Chondrocyte (in vitro differentiated cells): ENCODE data around the gene TNS2. TPM values are rescaled to one million over a fixed set of nuclear protein-coding genes. Genes with fewer than 3 reads are reported as not detected.

ENCODE experiments used
- DNase-seq: peaks from one replicate; pipeline ENCODE4 v3.0.0; 2021; ENCODE audit warnings: mixed read lengths, low spot score
- H3K27ac Mint-ChIP-seq: one replicate; pipeline ENCODE4 v1.8.0; 2021; ENCODE audit warnings: mild to moderate bottlenecking, moderate library complexity, mixed read lengths; ENCODE audit not compliant: unreplicated experiment
- H3K27me3 Mint-ChIP-seq: 2 replicates; pipeline ENCODE4 v1.8.0; 2021; ENCODE audit warnings: low read depth, mixed read lengths
- H3K36me3 Mint-ChIP-seq: 2 replicates; pipeline ENCODE4 v1.8.0; 2021; ENCODE audit warnings: low read depth, mixed read lengths
- H3K4me1 Mint-ChIP-seq: 2 replicates; pipeline ENCODE4 v1.8.0; 2021; ENCODE audit warnings: low read depth, mild to moderate bottlenecking, mixed read lengths
- H3K4me3 Mint-ChIP-seq: one replicate; pipeline ENCODE4 v1.8.0; 2021; ENCODE audit warnings: mild to moderate bottlenecking, moderate library complexity, mixed read lengths; ENCODE audit not compliant: unreplicated experiment
- H3K9me3 Mint-ChIP-seq: 2 replicates; pipeline ENCODE4 v1.8.0; 2021; ENCODE audit warnings: low read depth, mixed read lengths
- total RNA-seq: library from RNA; stranded (reverse); gene quantifications from 3 replicates; pipeline ENCODE4 v1.2.1, GENCODE V29; 2021
- TF ChIP-seq, protein P1 (sequence below): fragments of 200-600 bp; sonication (generic); IDR thresholded peaks from 2 replicates; pipeline ENCODE4 v1.5.0; 2021; ENCODE audit warnings: antibody characterized with exemption, mild to moderate bottlenecking, moderate library complexity

TNS2 gene
- total RNA-seq, 1 donor from 2014 or later = 104 TPM

DNA sequence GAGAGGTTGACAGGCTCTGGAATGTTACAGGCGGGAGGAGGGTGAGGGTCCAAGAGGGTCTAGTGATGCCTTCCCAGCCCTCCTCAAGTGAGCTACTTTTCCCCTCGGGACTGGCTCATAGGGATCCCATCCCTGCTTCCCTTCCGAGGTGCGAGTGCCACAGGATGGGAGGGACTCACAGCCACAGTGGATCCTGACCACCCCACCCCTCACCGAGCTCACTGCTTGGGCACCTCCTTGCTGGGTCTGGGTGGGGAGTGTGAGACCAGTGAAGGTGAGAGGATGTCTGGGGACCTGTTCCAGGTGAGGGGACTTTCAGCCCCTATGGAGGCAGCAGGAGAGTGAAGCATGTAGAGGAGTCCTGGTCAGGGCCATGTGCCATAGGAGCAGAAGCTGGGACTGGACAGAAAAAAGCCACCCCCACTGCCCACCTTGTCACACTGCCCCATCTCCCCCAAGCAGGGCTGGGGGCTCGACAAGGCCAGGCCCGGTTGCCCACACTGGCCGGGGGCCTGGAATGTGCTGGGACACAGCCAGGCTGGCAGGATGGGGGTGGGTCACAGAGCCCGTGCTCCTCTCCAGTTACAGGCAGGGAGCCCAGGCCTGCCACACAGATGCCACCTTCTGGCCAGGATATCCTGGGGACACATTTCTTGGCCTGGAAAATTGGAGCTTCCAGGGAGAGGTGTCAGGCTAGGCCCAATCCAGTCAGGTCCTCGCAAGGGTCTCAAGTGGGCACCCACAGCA, 1.7 kb upstream of the TNS2 start:
- Mint-ChIP-seq H3K36me3 (peaks cover 2% of the 10 kb centered on the region), H3K4me1 (peaks cover 82% of the 10 kb centered on the region), H3K9me3 (no peaks in the 10 kb centered on the region), H3K27me3 (no peaks in the 10 kb centered on the region), H3K27ac (peak overlapping the region; percentile 99), H3K4me3 (peak overlapping the region; percentile 88)
- TF ChIP-seq, protein P1, sequence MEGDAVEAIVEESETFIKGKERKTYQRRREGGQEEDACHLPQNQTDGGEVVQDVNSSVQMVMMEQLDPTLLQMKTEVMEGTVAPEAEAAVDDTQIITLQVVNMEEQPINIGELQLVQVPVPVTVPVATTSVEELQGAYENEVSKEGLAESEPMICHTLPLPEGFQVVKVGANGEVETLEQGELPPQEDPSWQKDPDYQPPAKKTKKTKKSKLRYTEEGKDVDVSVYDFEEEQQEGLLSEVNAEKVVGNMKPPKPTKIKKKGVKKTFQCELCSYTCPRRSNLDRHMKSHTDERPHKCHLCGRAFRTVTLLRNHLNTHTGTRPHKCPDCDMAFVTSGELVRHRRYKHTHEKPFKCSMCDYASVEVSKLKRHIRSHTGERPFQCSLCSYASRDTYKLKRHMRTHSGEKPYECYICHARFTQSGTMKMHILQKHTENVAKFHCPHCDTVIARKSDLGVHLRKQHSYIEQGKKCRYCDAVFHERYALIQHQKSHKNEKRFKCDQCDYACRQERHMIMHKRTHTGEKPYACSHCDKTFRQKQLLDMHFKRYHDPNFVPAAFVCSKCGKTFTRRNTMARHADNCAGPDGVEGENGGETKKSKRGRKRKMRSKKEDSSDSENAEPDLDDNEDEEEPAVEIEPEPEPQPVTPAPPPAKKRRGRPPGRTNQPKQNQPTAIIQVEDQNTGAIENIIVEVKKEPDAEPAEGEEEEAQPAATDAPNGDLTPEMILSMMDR = peak; percentile 78
- DNase-seq = peak; percentile 92

GRCh38 chr12:53048780-53049401, 974 bp upstream of the TNS2 start:
- peaks cover 87% of the 10 kb centered on the region for H3K4me1 Mint-ChIP-seq

GRCh38 chr12:53050426-53051057, 677 bp downstream of the TNS2 start:
- Mint-ChIP-seq H3K4me1 (peaks cover 85% of the 10 kb centered on the region), H3K9me3 (no peaks in the 10 kb centered on the region), H3K4me3 (peak overlapping the region; percentile 88), H3K27me3 (no peaks in the 10 kb centered on the region), H3K36me3 (peaks cover 6% of the 10 kb centered on the region), H3K27ac (peak overlapping the region; percentile 99)
- peak; percentile 19 for DNase-seq
- TF ChIP-seq, protein P1 = no peak

More at GRCh38 chr12:53048780-53049401, 974 bp upstream of the TNS2 start:
- DNase-seq = peak; percentile 83
- Mint-ChIP-seq H3K27ac (peak overlapping the region; percentile 99), H3K9me3 (no peaks in the 10 kb centered on the region), H3K4me3 (peak overlapping the region; percentile 88), H3K36me3 (peaks cover 2% of the 10 kb centered on the region), H3K27me3 (no peaks in the 10 kb centered on the region)
- TF ChIP-seq, protein P1 = peak; percentile 50

DNA sequence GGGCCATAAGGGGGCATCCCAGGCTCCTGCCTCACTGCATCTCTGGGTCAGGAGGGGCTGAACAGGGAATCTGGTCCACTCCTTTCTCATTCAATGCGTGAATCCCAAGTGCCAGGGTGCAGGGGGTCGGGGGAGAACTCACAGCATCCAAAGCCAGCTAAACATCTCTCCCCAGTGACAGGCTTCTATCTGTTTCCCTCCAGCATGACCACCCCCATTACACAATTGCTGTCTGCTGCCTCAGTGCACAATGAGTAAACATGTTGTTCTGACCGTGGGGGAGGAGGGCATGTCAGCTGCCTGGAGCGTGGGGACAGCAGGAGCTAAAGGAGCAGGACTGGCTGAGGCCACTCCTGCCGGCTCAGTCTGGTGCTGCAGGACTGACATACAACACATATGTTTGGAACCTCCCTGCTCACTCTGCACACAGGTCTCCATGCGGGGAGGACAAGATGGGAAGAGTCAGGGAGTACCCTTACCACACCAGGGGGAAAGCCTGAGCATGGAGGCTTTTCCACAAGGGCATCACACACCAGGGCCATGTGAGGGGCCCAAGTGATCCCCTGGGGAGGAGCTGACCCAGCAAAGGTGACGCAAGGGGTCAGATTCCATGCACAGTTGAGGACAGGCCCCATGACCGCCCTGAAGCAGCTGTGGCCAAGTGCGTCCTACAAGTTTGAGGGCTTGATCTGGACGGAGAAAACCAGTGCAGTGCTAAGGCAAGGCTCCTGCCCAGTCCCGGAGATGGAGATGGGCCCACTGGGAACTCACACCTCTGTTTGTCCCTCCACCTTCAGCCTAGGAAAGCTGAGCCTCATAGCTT, 1.4 kb downstream of the TNS2 start:
- peak overlapping the region; percentile 99 for H3K27ac Mint-ChIP-seq
- no peaks in the 10 kb centered on the region for H3K9me3 Mint-ChIP-seq
- no peaks in the 10 kb centered on the region for H3K27me3 Mint-ChIP-seq
- peak; percentile 92 for DNase-seq
- H3K4me3 Mint-ChIP-seq = peak overlapping the region; percentile 88
- H3K4me1 Mint-ChIP-seq = peaks cover 84% of the 10 kb centered on the region
- peaks cover 8% of the 10 kb centered on the region for H3K36me3 Mint-ChIP-seq
- TF ChIP-seq, protein P1 = peak; percentile 54
